ENCODE measurements around the gene GPR152. TPM values are rescaled to one million over a fixed set of nuclear protein-coding genes. Genes with fewer than 3 reads are reported as not detected.
A peak's percentile ranks its signal among the peaks of the same experiment; 100 is the strongest.

GPR152 gene
- total and polyA plus RNA-seq, 2 of the 8 experiments (the other 6 are each of a cell fraction or from before 2014, with no cell fraction given) = not detected

DNA sequence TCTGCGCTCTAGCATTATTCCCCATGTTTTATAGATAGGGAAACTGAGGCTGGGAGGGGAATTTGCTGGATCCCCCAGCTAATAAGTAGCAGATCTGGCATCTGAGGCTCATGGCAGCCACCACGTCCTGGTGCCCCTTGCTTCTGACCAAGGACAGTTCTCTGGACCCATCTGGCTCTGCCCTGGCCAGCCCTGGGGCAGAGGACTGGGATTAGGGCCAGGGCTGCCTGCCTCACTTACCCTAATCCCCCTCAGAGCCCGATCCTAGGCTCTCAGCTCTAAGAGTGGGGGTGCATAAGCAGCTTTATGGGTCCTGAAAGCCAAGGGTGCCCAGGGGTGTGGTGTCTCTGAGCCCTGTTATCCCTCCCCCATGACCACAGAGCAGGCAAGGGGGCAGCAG lies 2.5 kb upstream of the GPR152 start, which contains the start of gene CABP4:
Gene CABP4 (plus strand): TSS at position 301 of the 400 bp plus-strand sequence. CDS start 70 bp downstream, at position 371.
- DNase-seq (ENCODE audit: low read depth in 1 of 2, low spot score in 2 of 2) = no peak
- no peaks in the 10 kb centered on the region for H3K36me3 ChIP-seq (ENCODE audit: control insufficient read depth in 2 of 4, insufficient read depth in 4 of 4, low read length in 3 of 4)
- no peaks in the 10 kb centered on the region for H3K4me1 ChIP-seq (replicated peaks in 1 of 4; ENCODE audit: control insufficient read depth in 3 of 4, insufficient read depth in 4 of 4, low read length in 3 of 4)
- no peak within 1 kb of the TSS for H3K4me3 ChIP-seq (ENCODE audit: extremely low read depth in 1 of 4, insufficient read depth in 2 of 4, low read depth in 3 of 4, low read length in 4 of 4)
- no peak within 1 kb of the TSS for H2BK15ac ChIP-seq (ENCODE audit: low read length)
- H4K5ac ChIP-seq (ENCODE audit: insufficient read length, low read depth, low read length) = no peak within 1 kb of the TSS
- no peak within 1 kb of the TSS for H3K27ac ChIP-seq (ENCODE audit: low read depth, low read length)
- no peaks in the 10 kb centered on the region for H3K79me2 ChIP-seq (ENCODE audit: control insufficient read depth in 1 of 2, insufficient read depth in 2 of 2, low read length in 2 of 2)
- H2BK120ac ChIP-seq (replicated peaks; ENCODE audit: low read depth, low read length) = no peak within 1 kb of the TSS
- 90% methylated on average over 3 of the region's 3 CpGs; no CpG with 5 or more reads in 1 of the 2 experiments for WGBS, 2 experiments (ENCODE audit: extremely low coverage in 1 of 2, insufficient coverage in 1 of 2, insufficient read length in 1 of 2, insufficient replicate concordance in 2 of 2, low coverage in 1 of 2, low lambda C conversion rate in 2 of 2, missing lambda C conversion rate in 1 of 2)
- H3K9me3 ChIP-seq (ENCODE audit: insufficient read depth in 2 of 2, low read depth in 1 of 2, low read length in 1 of 2) = no peaks in the 10 kb centered on the region
- no peak within 1 kb of the TSS for H2BK5ac ChIP-seq (ENCODE audit: low read depth, low read length)
- H3K9ac ChIP-seq (replicated peaks in 1 of 4; ENCODE audit: extremely low read depth in 1 of 4, low read depth in 3 of 4, low read length in 3 of 4) = no peak within 1 kb of the TSS
- H3K23ac ChIP-seq (ENCODE audit: insufficient read length) = no peak within 1 kb of the TSS
- H3K56ac ChIP-seq (replicated peaks; ENCODE audit: insufficient read length, low read depth, low read length) = no peak within 1 kb of the TSS
- H4K8ac ChIP-seq (ENCODE audit: extremely low read depth, insufficient read depth, low read length) = peak within 1 kb of the TSS; percentile 79
- no peak within 1 kb of the TSS for H2AK5ac ChIP-seq (ENCODE audit: low read depth, low read length)
- no peak for FAIRE-seq
- no peak within 1 kb of the TSS for H3K14ac ChIP-seq (ENCODE audit: insufficient read length)
- H3K23me2 ChIP-seq (ENCODE audit: low read depth, low read length) = no peaks in the 10 kb centered on the region
- no peaks in the 10 kb centered on the region for H3K27me3 ChIP-seq (replicated peaks in 1 of 4; ENCODE audit: control insufficient read depth in 3 of 4, extremely low read depth in 1 of 4, insufficient read depth in 3 of 4, low read length in 3 of 4)
- H3K18ac ChIP-seq (ENCODE audit: extremely low read depth, low read length) = no peak within 1 kb of the TSS
- ChIA-PET POLR2A (ENCODE audit: partially characterized antibody) (interaction anchor here (0.6 to 4.3 kb wide), 8 partner anchors 10 to 137 kb away, joined by 3 to 27 read pairs (median 4); partner anchors contain the start of genes PTPRCAP and RAD9A), CTCF (ENCODE audit: partially characterized antibody) (interaction anchor here (1.0 to 2.7 kb wide), 3 partner anchors 17 to 73 kb away, joined by 3 to 10 read pairs (median 3); partner anchors contain the start of gene PTPRCAP)
- no peaks in the 10 kb centered on the region for H4K20me1 ChIP-seq (replicated peaks in 1 of 2; ENCODE audit: control insufficient read depth in 1 of 2, insufficient read depth in 2 of 2, low read length in 2 of 2)
- no peak within 1 kb of the TSS for H4K91ac ChIP-seq (replicated peaks; ENCODE audit: insufficient read length, low read length)
- H2AFZ ChIP-seq (ENCODE audit: low read length) = no peak within 1 kb of the TSS
- no peaks in the 10 kb centered on the region for H3K79me1 ChIP-seq (ENCODE audit: low read depth, low read length)
- H3K4ac ChIP-seq (replicated peaks; ENCODE audit: insufficient read length, low read depth, low read length) = no peak within 1 kb of the TSS
- H3K4me2 ChIP-seq (ENCODE audit: insufficient read depth in 1 of 2, low read depth in 2 of 2, low read length in 2 of 2) = no peak within 1 kb of the TSS
- H2BK12ac ChIP-seq (ENCODE audit: low read depth, low read length) = no peak within 1 kb of the TSS
- H2BK20ac ChIP-seq (ENCODE audit: low read length) = no peak within 1 kb of the TSS
- TF ChIP-seq ZNF274 (IDR thresholded peaks at IDR 0.05; ENCODE audit: borderline replicate concordance, extremely low read depth, low read length) (no peak), SP2 (IDR thresholded peaks at IDR 0.05; ENCODE audit: low read length) (no peak), TAF7 (optimal IDR thresholded peaks at IDR 0.05; ENCODE audit: borderline replicate concordance, low read depth, low read length) (no peak), KDM5A (IDR thresholded peaks at IDR 0.05; ENCODE audit: low read length) (no peak), RAD21 (IDR thresholded peaks at IDR 0.05 in 1 of 2, conservative IDR thresholded peaks at IDR 0.05 in 1 of 2; ENCODE audit: low read depth in 2 of 2, low read length in 2 of 2) (no peak), TCF12 (IDR thresholded peaks at IDR 0.05; ENCODE audit: low read depth, low read length) (no peak), SP1 (IDR thresholded peaks at IDR 0.05; ENCODE audit: low read depth, low read length) (no peak)
- TF ChIP-seq, protein P1, sequence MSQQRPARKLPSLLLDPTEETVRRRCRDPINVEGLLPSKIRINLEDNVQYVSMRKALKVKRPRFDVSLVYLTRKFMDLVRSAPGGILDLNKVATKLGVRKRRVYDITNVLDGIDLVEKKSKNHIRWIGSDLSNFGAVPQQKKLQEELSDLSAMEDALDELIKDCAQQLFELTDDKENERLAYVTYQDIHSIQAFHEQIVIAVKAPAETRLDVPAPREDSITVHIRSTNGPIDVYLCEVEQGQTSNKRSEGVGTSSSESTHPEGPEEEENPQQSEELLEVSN (IDR thresholded peaks at IDR 0.05) = no peak
- TF ChIP-seq, protein P2, sequence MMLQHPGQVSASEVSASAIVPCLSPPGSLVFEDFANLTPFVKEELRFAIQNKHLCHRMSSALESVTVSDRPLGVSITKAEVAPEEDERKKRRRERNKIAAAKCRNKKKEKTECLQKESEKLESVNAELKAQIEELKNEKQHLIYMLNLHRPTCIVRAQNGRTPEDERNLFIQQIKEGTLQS (IDR thresholded peaks at IDR 0.05; ENCODE audit: insufficient read depth, low read depth, low read length) = no peak
- TF ChIP-seq, protein P3, sequence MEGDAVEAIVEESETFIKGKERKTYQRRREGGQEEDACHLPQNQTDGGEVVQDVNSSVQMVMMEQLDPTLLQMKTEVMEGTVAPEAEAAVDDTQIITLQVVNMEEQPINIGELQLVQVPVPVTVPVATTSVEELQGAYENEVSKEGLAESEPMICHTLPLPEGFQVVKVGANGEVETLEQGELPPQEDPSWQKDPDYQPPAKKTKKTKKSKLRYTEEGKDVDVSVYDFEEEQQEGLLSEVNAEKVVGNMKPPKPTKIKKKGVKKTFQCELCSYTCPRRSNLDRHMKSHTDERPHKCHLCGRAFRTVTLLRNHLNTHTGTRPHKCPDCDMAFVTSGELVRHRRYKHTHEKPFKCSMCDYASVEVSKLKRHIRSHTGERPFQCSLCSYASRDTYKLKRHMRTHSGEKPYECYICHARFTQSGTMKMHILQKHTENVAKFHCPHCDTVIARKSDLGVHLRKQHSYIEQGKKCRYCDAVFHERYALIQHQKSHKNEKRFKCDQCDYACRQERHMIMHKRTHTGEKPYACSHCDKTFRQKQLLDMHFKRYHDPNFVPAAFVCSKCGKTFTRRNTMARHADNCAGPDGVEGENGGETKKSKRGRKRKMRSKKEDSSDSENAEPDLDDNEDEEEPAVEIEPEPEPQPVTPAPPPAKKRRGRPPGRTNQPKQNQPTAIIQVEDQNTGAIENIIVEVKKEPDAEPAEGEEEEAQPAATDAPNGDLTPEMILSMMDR (IDR thresholded peaks at IDR 0.05; ENCODE audit: control extremely low read depth in 1 of 3, insufficient read depth in 1 of 3, low read depth in 1 of 3, low read length in 3 of 3) = no peak

Data from H1 (cell line).